Activated naive CD4-positive, alpha-beta T cell treated with anti-CD3 and anti-CD28 coated beads for 36 hours (primary cell): ENCODE data around the gene QRFPR. TPM values are rescaled to one million over a fixed set of nuclear protein-coding genes. Genes with fewer than 3 reads are reported as not detected.
"Not testable (repeated sequence)": the region's sequence is repeated elsewhere in the genome, so short reads cannot be mapped to it uniquely, and the experiment has no call there.

Source experiments
- CTCF ChIA-PET: fragments of 350-600 bp; sonication (Branson Sonifier 250); formaldehyde crosslinking; loops from one replicate; lab custom pipeline; 2021; ENCODE audit warnings: antibody characterized with exemption; lab: Charles Lee
- DNase-seq: peaks from one replicate; pipeline ENCODE4 v3.0.0-alpha.2; 2020
- H3K27ac Mint-ChIP-seq: one replicate; pipeline ENCODE4 v1.8.0; 2021; ENCODE audit warnings: mild to moderate bottlenecking, mixed read lengths
- H3K27me3 Mint-ChIP-seq: one replicate; pipeline ENCODE4 v1.8.0; 2021; ENCODE audit warnings: low read depth, mixed read lengths
- H3K36me3 Mint-ChIP-seq: one replicate; pipeline ENCODE4 v1.8.0; 2021; ENCODE audit warnings: low read depth, mixed read lengths
- H3K4me1 Mint-ChIP-seq: one replicate; pipeline ENCODE4 v1.8.0; 2021; ENCODE audit warnings: low read depth, mixed read lengths
- H3K4me3 Mint-ChIP-seq: one replicate; pipeline ENCODE4 v1.8.0; 2021; ENCODE audit warnings: mild to moderate bottlenecking, moderate library complexity, mixed read lengths
- H3K9me3 Mint-ChIP-seq: one replicate; pipeline ENCODE4 v1.8.0; 2021; ENCODE audit warnings: mixed read lengths
- intact Hi-C: fragments of 100-400 bp; cut with micrococcal nuclease; formaldehyde crosslinking; loops from one replicate; pipeline ENCODE4 v1.15.1; 2023
- total RNA-seq, 2 experiments: library from RNA; stranded (reverse); gene quantifications; one replicate each; pipeline ENCODE4 v1.2.3, GENCODE V29; 2021

The QRFPR gene
- total RNA-seq, 2 experiments from 2014 or later: not detected

- intact Hi-C loops: no loop called here
These were observed 44.1 kb downstream of the QRFPR start for GRCh38 chr4:121336706-121337105.

GRCh38 chr4:121330180-121330665 is 50.6 kb downstream of the QRFPR start:
- DNase-seq: no peak
- Mint-ChIP-seq H3K36me3 (no peaks in the 10 kb centered on the region), H3K9me3 (no peaks in the 10 kb centered on the region), H3K4me1 (no peaks in the 10 kb centered on the region), H3K4me3 (no peak overlapping the region), H3K27me3 (peaks cover 22% of the 10 kb centered on the region), H3K27ac (no peak overlapping the region)
- CTCF ChIA-PET: no interaction called here
- intact Hi-C loops: no loop called here

More at GRCh38 chr4:121336706-121337105, 44.1 kb downstream of the QRFPR start:
- Mint-ChIP-seq H3K9me3 (no peaks in the 10 kb centered on the region), H3K27ac (no peak overlapping the region), H3K4me1 (peaks cover 2% of the 10 kb centered on the region), H3K4me3 (no peak overlapping the region), H3K36me3 (no peaks in the 10 kb centered on the region), H3K27me3 (peaks cover 4% of the 10 kb centered on the region)
- CTCF ChIA-PET: no interaction called here
- peak; percentile 26 for DNase-seq

GRCh38 chr4:121326597-121326996 is 54.2 kb downstream of the QRFPR start:
- DNase-seq: no peak
- no peaks in the 10 kb centered on the region for H3K36me3 Mint-ChIP-seq
- H3K4me1 Mint-ChIP-seq: no peaks in the 10 kb centered on the region
- H3K4me3 Mint-ChIP-seq: no peak overlapping the region
- no peak overlapping the region for H3K27ac Mint-ChIP-seq
- peaks cover 24% of the 10 kb centered on the region for H3K27me3 Mint-ChIP-seq
- intact Hi-C loops: no loop called here
- CTCF ChIA-PET: interaction anchor here (0.9 to 1.3 kb wide), 2 partner anchors 13 to 18 kb away, joined by 3 to 4 read pairs; no protein-coding TSS in a partner anchor
- H3K9me3 Mint-ChIP-seq: no peaks in the 10 kb centered on the region

- CTCF ChIA-PET: interaction anchor here (0.6 to 0.7 kb wide), 2 partner anchors 128 to 624 kb away, joined by 3 to 4 read pairs; no protein-coding TSS in a partner anchor
- peaks cover 24% of the 10 kb centered on the region for H3K27me3 Mint-ChIP-seq
- H3K4me3 Mint-ChIP-seq: no peak overlapping the region
- no peak for DNase-seq
- H3K9me3 Mint-ChIP-seq: peaks cover 2% of the 10 kb centered on the region
- H3K27ac Mint-ChIP-seq: no peak overlapping the region
- no peaks in the 10 kb centered on the region for H3K4me1 Mint-ChIP-seq
- intact Hi-C loops: no loop called here
- H3K36me3 Mint-ChIP-seq: no peaks in the 10 kb centered on the region
These were observed 56.5 kb downstream of the QRFPR start for GRCh38 chr4:121324331-121324730.

- Mint-ChIP-seq H3K4me1 (no peaks in the 10 kb centered on the region), H3K9me3 (peaks cover 6% of the 10 kb centered on the region), H3K36me3 (no peaks in the 10 kb centered on the region), H3K4me3 (no peak overlapping the region), H3K27ac (no peak overlapping the region), H3K27me3 (peaks cover 25% of the 10 kb centered on the region)
- CTCF ChIA-PET: interaction anchor here (0.6 kb wide), 1 partner anchor 13 kb away, joined by 3 read pairs; no protein-coding TSS in a partner anchor
- intact Hi-C loops: no loop called here
- DNase-seq: no peak
These were observed 59.4 kb downstream of the QRFPR start for GRCh38 chr4:121321466-121321865.

GRCh38 chr4:121316091-121316490 is 64.7 kb downstream of the QRFPR start:
- Mint-ChIP-seq H3K27ac (no peak overlapping the region), H3K27me3 (peaks cover 11% of the 10 kb centered on the region), H3K4me3 (no peak overlapping the region), H3K9me3 (peaks cover 6% of the 10 kb centered on the region), H3K36me3 (no peaks in the 10 kb centered on the region), H3K4me1 (no peaks in the 10 kb centered on the region)
- CTCF ChIA-PET: interaction anchor here (0.6 to 1.3 kb wide), 3 partner anchors 8 to 123 kb away, joined by 3 read pairs; no protein-coding TSS in a partner anchor
- DNase-seq: no peak
- intact Hi-C loops: no loop called here

GRCh38 chr4:121313430-121313829 is 67.4 kb downstream of the QRFPR start:
- CTCF ChIA-PET, intact Hi-C loops, H3K27me3 Mint-ChIP-seq, H3K9me3 Mint-ChIP-seq, H3K4me3 Mint-ChIP-seq, H3K4me1 Mint-ChIP-seq, H3K27ac Mint-ChIP-seq, DNase-seq, H3K36me3 Mint-ChIP-seq: not testable (repeated sequence)

GRCh38 chr4:121308828-121309227 is 72.0 kb downstream of the QRFPR start:
- Mint-ChIP-seq H3K36me3 (no peaks in the 10 kb centered on the region), H3K27ac (no peak overlapping the region), H3K4me1 (peaks cover 15% of the 10 kb centered on the region), H3K27me3 (no peaks in the 10 kb centered on the region), H3K9me3 (no peaks in the 10 kb centered on the region), H3K4me3 (no peak overlapping the region)
- no peak for DNase-seq
- CTCF ChIA-PET: interaction anchor here (0.6 to 2.5 kb wide), 10 partner anchors 17 to 212 kb away, joined by 3 to 86 read pairs (median 5); no protein-coding TSS in a partner anchor
- intact Hi-C loops: loop anchor here (5.0 kb wide), 3 partner anchors 197 to 1237 kb away; partner anchors contain the start of gene PRDM5

GRCh38 chr4:121308328-121308663 is 72.5 kb downstream of the QRFPR start:
- Mint-ChIP-seq H3K36me3 (no peaks in the 10 kb centered on the region), H3K27me3 (no peaks in the 10 kb centered on the region), H3K27ac (no peak overlapping the region), H3K4me3 (no peak overlapping the region), H3K9me3 (no peaks in the 10 kb centered on the region), H3K4me1 (peaks cover 15% of the 10 kb centered on the region)
- no peak for DNase-seq
- intact Hi-C loops: loop anchor here (5.0 kb wide), 3 partner anchors 196 to 1236 kb away; partner anchors contain the start of gene PRDM5
- CTCF ChIA-PET: interaction anchor here (0.7 to 2.5 kb wide), 24 partner anchors 8 to 1157 kb away, joined by 3 to 86 read pairs (median 4); no protein-coding TSS in a partner anchor

- DNase-seq: peak; percentile 71
- intact Hi-C loops: loop anchor here (1.0 to 5.0 kb wide), 8 partner anchors 51 to 1235 kb away; partner anchors contain the start of gene PRDM5
- H3K27ac Mint-ChIP-seq: no peak overlapping the region
These were observed 73.1 kb downstream of the QRFPR start for GRCh38 chr4:121307445-121308327.

GRCh38 chr4:121306931-121307330 is 73.9 kb downstream of the QRFPR start:
- Mint-ChIP-seq H3K36me3 (no peaks in the 10 kb centered on the region), H3K9me3 (no peaks in the 10 kb centered on the region), H3K27me3 (no peaks in the 10 kb centered on the region), H3K4me1 (peaks cover 15% of the 10 kb centered on the region), H3K4me3 (no peak overlapping the region), H3K27ac (no peak overlapping the region)
- intact Hi-C loops: loop anchor here (1.0 to 5.0 kb wide), 9 partner anchors 51 to 1235 kb away; partner anchors contain the start of gene PRDM5
- DNase-seq: no peak
- CTCF ChIA-PET: interaction anchor here (0.8 to 2.5 kb wide), 19 partner anchors 8 to 150 kb away, joined by 3 to 86 read pairs (median 5); no protein-coding TSS in a partner anchor

More at GRCh38 chr4:121307445-121308327, 73.1 kb downstream of the QRFPR start:
- H3K27me3 Mint-ChIP-seq: no peaks in the 10 kb centered on the region
- CTCF ChIA-PET: interaction anchor here (0.6 to 2.5 kb wide), 36 partner anchors 8 to 1157 kb away, joined by 3 to 86 read pairs (median 4); no protein-coding TSS in a partner anchor
- peaks cover 15% of the 10 kb centered on the region for H3K4me1 Mint-ChIP-seq
- H3K9me3 Mint-ChIP-seq: no peaks in the 10 kb centered on the region
- H3K36me3 Mint-ChIP-seq: no peaks in the 10 kb centered on the region
- no peak overlapping the region for H3K4me3 Mint-ChIP-seq

GRCh38 chr4:121304893-121305292 is 75.9 kb downstream of the QRFPR start:
- CTCF ChIA-PET: interaction anchor here (0.5 to 4.0 kb wide), 4 partner anchors 103 to 139 kb away, joined by 3 to 27 read pairs (median 3); no protein-coding TSS in a partner anchor
- no peaks in the 10 kb centered on the region for H3K9me3 Mint-ChIP-seq
- H3K4me3 Mint-ChIP-seq: no peak overlapping the region
- no peaks in the 10 kb centered on the region for H3K36me3 Mint-ChIP-seq
- intact Hi-C loops: loop anchor here (5.0 kb wide), 3 partner anchors 193 to 1233 kb away; partner anchors contain the start of gene PRDM5
- no peak overlapping the region for H3K27ac Mint-ChIP-seq
- no peaks in the 10 kb centered on the region for H3K27me3 Mint-ChIP-seq
- H3K4me1 Mint-ChIP-seq: peaks cover 17% of the 10 kb centered on the region
- no peak for DNase-seq
